Measurements from ENCODE around the gene MFN1.

Gene MFN1

DNA sequence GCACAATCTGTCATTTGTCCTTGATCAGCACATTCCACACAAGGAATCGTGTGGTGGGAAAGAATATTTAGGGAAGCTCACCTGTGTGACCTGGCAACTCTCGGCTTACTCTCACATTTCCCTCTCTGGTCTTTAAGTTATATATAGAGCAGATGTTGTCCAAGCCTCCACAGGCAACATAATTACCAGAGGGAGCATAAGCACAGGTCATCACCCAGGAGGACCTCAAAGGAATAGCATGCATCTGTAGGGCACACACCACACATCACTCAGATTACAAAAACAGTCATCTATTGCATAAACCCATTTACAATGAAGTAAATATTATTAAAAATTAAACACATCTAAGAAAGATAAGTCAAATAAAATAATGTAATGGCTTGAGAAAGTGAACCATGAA, 67.3 kb downstream of the MFN1 start:
- Histone ChIP-seq H3K36me3 (ENCODE audit: insufficient read depth, low read depth, low read length) (peaks cover 10% of the 10 kb centered on the region; the same call in 1 of the 2 replicates), H3K4me3 (ENCODE audit: low read length) (no peak overlapping the region), H3K27me3 (ENCODE audit: insufficient read depth, low read length) (no peaks in the 10 kb centered on the region)

DNA sequence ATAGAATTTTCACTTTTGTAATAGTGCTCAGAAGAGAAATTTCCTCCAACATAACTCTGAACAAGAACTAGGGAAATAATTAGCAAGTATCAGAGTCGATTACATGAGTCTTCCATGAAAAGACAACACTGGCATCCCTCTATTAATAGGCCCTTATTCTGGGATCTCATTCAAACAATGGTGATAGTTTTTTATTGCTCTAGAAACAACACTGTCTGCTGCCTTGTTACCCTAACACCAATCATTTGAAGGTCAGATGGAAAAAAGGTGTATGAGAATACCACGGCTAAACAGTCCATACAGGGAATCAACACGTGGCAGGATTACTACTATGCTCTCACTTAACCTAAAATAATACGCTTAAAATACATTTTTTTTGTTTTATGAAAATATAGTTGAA, 67.9 kb downstream of the MFN1 start:
- no peak overlapping the region for H3K4me3 ChIP-seq (ENCODE audit: low read length)
- no peak overlapping the region for H3K9ac ChIP-seq (ENCODE audit: low read depth, low read length)
- no peaks in the 10 kb centered on the region for H3K27me3 ChIP-seq (ENCODE audit: insufficient read depth, low read length)
- H3K9me3 ChIP-seq (ENCODE audit: insufficient read depth, low read depth, low read length) = no peaks in the 10 kb centered on the region
- H3K4me1 ChIP-seq (ENCODE audit: insufficient read depth, low read length) = no peaks in the 10 kb centered on the region
- H3K27ac ChIP-seq (ENCODE audit: low read length) = no peak overlapping the region
- H3K36me3 ChIP-seq (ENCODE audit: insufficient read depth, low read depth, low read length) = peaks cover 10% of the 10 kb centered on the region; the same call in 1 of the 2 replicates

More for the DNA sequence above, 67.3 kb downstream of the MFN1 start:
- Histone ChIP-seq H3K27ac (ENCODE audit: low read length) (no peak overlapping the region), H3K9me3 (ENCODE audit: insufficient read depth, low read depth, low read length) (no peaks in the 10 kb centered on the region), H3K9ac (ENCODE audit: low read depth, low read length) (no peak overlapping the region), H3K4me1 (ENCODE audit: insufficient read depth, low read length) (no peaks in the 10 kb centered on the region)

DNA sequence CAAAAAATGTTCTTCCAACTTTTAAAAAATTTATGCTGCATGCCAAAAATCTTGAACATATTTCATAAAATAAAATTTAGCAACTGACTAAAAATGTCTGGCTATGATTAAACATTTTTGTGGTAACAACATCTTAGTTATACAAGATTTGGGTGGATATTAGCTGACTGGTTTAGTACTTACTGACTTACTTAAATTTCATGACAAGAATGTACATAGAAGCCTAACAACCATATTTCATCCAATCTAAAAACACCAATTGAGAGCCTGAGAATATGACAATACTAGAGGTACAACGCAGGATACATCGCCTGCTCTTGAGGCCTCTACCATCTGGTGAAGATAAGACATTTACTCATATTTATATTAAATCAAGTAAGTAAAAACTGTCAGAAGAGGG, 69.2 kb downstream of the MFN1 start:
- no peaks in the 10 kb centered on the region for H3K9me3 ChIP-seq (ENCODE audit: insufficient read depth, low read depth, low read length)
- H3K36me3 ChIP-seq (ENCODE audit: insufficient read depth, low read depth, low read length) = peaks cover 10% of the 10 kb centered on the region; the same call in 1 of the 2 replicates
- no peak overlapping the region for H3K9ac ChIP-seq (ENCODE audit: low read depth, low read length)
- H3K4me3 ChIP-seq (ENCODE audit: low read length) = no peak overlapping the region
- no peaks in the 10 kb centered on the region for H3K4me1 ChIP-seq (ENCODE audit: insufficient read depth, low read length)
- H3K27me3 ChIP-seq (ENCODE audit: insufficient read depth, low read length) = no peaks in the 10 kb centered on the region
- no peak overlapping the region for H3K27ac ChIP-seq (ENCODE audit: low read length)

DNA sequence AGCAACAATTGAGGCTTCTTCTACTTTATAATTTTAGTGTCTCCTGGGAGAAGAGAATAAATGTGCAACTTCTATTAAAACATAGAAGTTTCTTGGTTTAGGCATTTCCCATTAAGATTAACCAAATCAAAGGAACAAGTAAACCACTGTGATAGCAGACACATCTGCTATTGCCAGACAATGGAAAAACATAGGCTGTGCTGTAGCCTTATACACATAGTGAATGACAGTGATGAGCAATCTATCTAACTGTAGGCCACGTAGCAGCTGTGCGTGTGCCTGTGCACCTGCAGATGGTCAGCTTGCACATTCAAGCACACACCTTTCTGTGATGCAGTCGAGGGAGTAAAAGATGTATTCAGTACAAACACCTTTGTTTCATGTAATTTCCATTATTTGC, 71.1 kb downstream of the MFN1 start:
- H3K27ac ChIP-seq (ENCODE audit: low read length) = no peak overlapping the region
- H3K4me1 ChIP-seq (ENCODE audit: insufficient read depth, low read length) = no peaks in the 10 kb centered on the region
- no peaks in the 10 kb centered on the region for H3K27me3 ChIP-seq (ENCODE audit: insufficient read depth, low read length)
- no peak overlapping the region for H3K4me3 ChIP-seq (ENCODE audit: low read length)
- no peak overlapping the region for H3K9ac ChIP-seq (ENCODE audit: low read depth, low read length)
- H3K9me3 ChIP-seq (ENCODE audit: insufficient read depth, low read depth, low read length) = no peaks in the 10 kb centered on the region
- peaks cover 10% of the 10 kb centered on the region; the same call in 1 of the 2 replicates for H3K36me3 ChIP-seq (ENCODE audit: insufficient read depth, low read depth, low read length)

GRCh38 chr3:179421500-179421899, 74.0 kb downstream of the MFN1 start:
- Histone ChIP-seq H3K9ac (ENCODE audit: low read depth, low read length) (no peak overlapping the region), H3K27me3 (ENCODE audit: insufficient read depth, low read length) (no peaks in the 10 kb centered on the region), H3K9me3 (ENCODE audit: insufficient read depth, low read depth, low read length) (no peaks in the 10 kb centered on the region), H3K36me3 (ENCODE audit: insufficient read depth, low read depth, low read length) (peaks cover 10% of the 10 kb centered on the region; the same call in 1 of the 2 replicates), H3K27ac (ENCODE audit: low read length) (no peak overlapping the region), H3K4me1 (ENCODE audit: insufficient read depth, low read length) (no peaks in the 10 kb centered on the region), H3K4me3 (ENCODE audit: low read length) (no peak overlapping the region)

DNA sequence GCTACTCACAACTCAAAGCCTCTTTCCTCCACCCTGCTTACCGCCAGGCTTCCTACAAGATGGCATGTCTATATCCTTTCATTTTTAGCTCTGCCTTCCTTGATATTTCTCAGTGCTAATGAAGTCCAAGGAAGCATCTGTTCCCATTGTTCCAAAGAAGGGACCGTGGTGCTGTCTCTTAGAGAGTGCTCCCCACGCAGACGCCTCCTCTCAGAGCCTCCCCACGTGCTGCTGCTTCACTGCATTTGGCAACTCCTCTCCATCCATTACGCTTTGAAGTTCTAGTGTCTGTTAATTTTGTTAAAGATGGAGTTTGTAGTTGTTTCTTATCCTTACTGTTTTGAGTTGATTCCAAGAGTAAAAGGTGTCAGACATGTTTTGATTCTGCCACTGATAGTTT, 77.6 kb downstream of the MFN1 start:
- H3K9me3 ChIP-seq (ENCODE audit: insufficient read depth, low read depth, low read length) = no peaks in the 10 kb centered on the region
- no peaks in the 10 kb centered on the region for H3K27me3 ChIP-seq (ENCODE audit: insufficient read depth, low read length)
- no peak overlapping the region for H3K9ac ChIP-seq (ENCODE audit: low read depth, low read length)
- H3K4me1 ChIP-seq (ENCODE audit: insufficient read depth, low read length) = no peaks in the 10 kb centered on the region
- no peaks in the 10 kb centered on the region for H3K36me3 ChIP-seq (ENCODE audit: insufficient read depth, low read depth, low read length)
- no peak overlapping the region for H3K4me3 ChIP-seq (ENCODE audit: low read length)
- no peak overlapping the region for H3K27ac ChIP-seq (ENCODE audit: low read length)

- no peaks in the 10 kb centered on the region for H3K9me3 ChIP-seq (ENCODE audit: insufficient read depth, low read depth, low read length)
These were observed 81.5 kb downstream of the MFN1 start for GRCh38 chr3:179428876-179429548.

DNA sequence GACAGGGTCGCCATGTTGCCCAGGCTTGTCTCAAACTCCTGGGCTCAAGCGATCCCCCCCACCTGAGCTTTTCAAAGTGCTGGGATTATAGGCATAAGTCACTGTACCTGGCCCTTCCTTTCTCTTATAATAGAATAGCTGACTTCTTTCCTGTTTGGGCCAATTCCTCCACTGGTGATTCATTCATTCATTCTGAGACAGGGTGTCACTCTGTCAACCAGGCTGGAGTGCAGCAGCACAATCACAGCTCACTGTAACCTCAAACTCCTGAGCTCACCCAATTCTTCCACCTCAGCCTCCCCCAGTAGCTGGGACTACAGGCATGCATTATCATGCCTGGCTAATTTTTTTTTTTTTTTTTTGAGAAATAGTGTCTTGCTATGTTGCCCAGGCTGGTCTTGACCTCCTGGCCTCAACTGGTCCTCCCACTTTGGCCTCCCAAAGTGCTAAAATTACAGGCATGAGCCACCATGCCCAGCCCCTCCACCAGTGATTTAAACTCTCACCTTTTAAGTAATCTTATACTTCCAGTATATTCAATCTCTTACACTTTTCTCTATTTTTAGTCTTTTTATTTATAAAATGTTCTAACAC, 82.9 kb downstream of the MFN1 start:
- no peak overlapping the region for H3K9ac ChIP-seq (ENCODE audit: low read depth, low read length)
- no peak overlapping the region for H3K4me3 ChIP-seq (ENCODE audit: low read length)
- no peaks in the 10 kb centered on the region for H3K27me3 ChIP-seq (ENCODE audit: insufficient read depth, low read length)
- no peaks in the 10 kb centered on the region for H3K4me1 ChIP-seq (ENCODE audit: insufficient read depth, low read length)
- H3K9me3 ChIP-seq (ENCODE audit: insufficient read depth, low read depth, low read length) = no peaks in the 10 kb centered on the region
- H3K36me3 ChIP-seq (ENCODE audit: insufficient read depth, low read depth, low read length) = no peaks in the 10 kb centered on the region
- H3K27ac ChIP-seq (ENCODE audit: low read length) = no peak overlapping the region

More at GRCh38 chr3:179428876-179429548, 81.5 kb downstream of the MFN1 start:
- no peak overlapping the region for H3K9ac ChIP-seq (ENCODE audit: low read depth, low read length)
- no peaks in the 10 kb centered on the region for H3K36me3 ChIP-seq (ENCODE audit: insufficient read depth, low read depth, low read length)
- no peak overlapping the region for H3K27ac ChIP-seq (ENCODE audit: low read length)
- no peaks in the 10 kb centered on the region for H3K4me1 ChIP-seq (ENCODE audit: insufficient read depth, low read length)
- H3K27me3 ChIP-seq (ENCODE audit: insufficient read depth, low read length) = no peaks in the 10 kb centered on the region
- no peak overlapping the region for H3K4me3 ChIP-seq (ENCODE audit: low read length)

DNA sequence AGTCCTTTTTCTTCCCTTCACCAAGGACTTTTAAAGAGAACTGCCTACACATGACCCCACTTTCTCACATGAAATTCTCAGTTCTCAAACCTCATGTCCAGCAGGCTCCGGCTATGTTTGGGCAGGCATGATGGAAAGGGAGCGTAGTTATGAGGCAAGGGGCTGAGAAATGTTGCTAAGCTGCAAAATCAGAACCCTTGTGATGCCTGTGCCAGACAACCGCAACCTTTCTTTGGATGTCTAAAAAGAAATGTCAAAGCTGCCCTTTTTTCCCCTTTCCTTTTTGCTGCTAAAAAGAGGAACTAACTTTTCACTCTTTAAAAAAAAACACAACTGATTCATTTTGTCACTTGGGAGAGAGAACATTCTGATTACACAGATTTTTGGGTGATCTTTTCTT, 84.5 kb downstream of the MFN1 start:
- Histone ChIP-seq H3K4me3 (ENCODE audit: low read length) (no peak overlapping the region), H3K27me3 (ENCODE audit: insufficient read depth, low read length) (no peaks in the 10 kb centered on the region), H3K9ac (ENCODE audit: low read depth, low read length) (no peak overlapping the region), H3K9me3 (ENCODE audit: insufficient read depth, low read depth, low read length) (no peaks in the 10 kb centered on the region), H3K4me1 (ENCODE audit: insufficient read depth, low read length) (no peaks in the 10 kb centered on the region), H3K27ac (ENCODE audit: low read length) (no peak overlapping the region), H3K36me3 (ENCODE audit: insufficient read depth, low read depth, low read length) (no peaks in the 10 kb centered on the region)

DNA sequence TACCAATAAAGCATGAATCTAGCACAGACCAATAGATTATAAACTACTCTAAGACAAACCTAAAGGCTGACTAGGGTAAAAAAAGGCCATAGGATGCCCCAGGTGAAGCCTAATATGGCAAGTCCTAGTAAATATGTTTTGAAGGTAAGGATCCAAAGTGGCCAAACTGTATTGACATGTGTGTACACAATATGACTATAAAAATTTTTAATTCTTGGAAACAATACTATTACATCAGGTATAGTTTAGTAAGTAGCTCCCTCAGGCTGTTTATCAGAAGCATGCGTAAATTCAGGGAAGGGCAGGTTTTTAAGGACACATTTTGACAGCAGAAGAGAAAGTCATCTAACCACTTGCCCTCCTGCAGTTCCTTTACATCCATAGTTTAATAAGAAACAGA, 84.9 kb downstream of the MFN1 start:
- H3K4me3 ChIP-seq (ENCODE audit: low read length) = no peak overlapping the region
- no peaks in the 10 kb centered on the region for H3K4me1 ChIP-seq (ENCODE audit: insufficient read depth, low read length)
- H3K36me3 ChIP-seq (ENCODE audit: insufficient read depth, low read depth, low read length) = no peaks in the 10 kb centered on the region
- no peak overlapping the region for H3K27ac ChIP-seq (ENCODE audit: low read length)
- no peaks in the 10 kb centered on the region for H3K27me3 ChIP-seq (ENCODE audit: insufficient read depth, low read length)
- H3K9ac ChIP-seq (ENCODE audit: low read depth, low read length) = no peak overlapping the region
- no peaks in the 10 kb centered on the region for H3K9me3 ChIP-seq (ENCODE audit: insufficient read depth, low read depth, low read length)

- peaks cover 12% of the 10 kb centered on the region for H3K4me1 ChIP-seq (ENCODE audit: insufficient read depth, low read length)
- no peaks in the 10 kb centered on the region for H3K9me3 ChIP-seq (ENCODE audit: insufficient read depth, low read depth, low read length)
- no peak overlapping the region for H3K9ac ChIP-seq (ENCODE audit: low read depth, low read length)
- H3K36me3 ChIP-seq (ENCODE audit: insufficient read depth, low read depth, low read length) = no peaks in the 10 kb centered on the region
- no peak overlapping the region for H3K27ac ChIP-seq (ENCODE audit: low read length)
- H3K27me3 ChIP-seq (ENCODE audit: insufficient read depth, low read length) = no peaks in the 10 kb centered on the region
- no peak overlapping the region for H3K4me3 ChIP-seq (ENCODE audit: low read length)
These were observed 89.0 kb downstream of the MFN1 start for GRCh38 chr3:179436517-179436916.

GRCh38 chr3:179438841-179439240, 91.3 kb downstream of the MFN1 start:
- 0 out of 2 replicates have a peak overlapping the region, but pooled peaks have one; percentile 6 for H3K4me3 ChIP-seq (ENCODE audit: low read length)
- peak overlapping the region; percentile 41; the same call in 1 of the 2 replicates for H3K9ac ChIP-seq (ENCODE audit: low read depth, low read length)
- no peaks in the 10 kb centered on the region for H3K36me3 ChIP-seq (ENCODE audit: insufficient read depth, low read depth, low read length)

More at GRCh38 chr3:179438841-179439240, 91.3 kb downstream of the MFN1 start:
- Histone ChIP-seq H3K27me3 (ENCODE audit: insufficient read depth, low read length) (no peaks in the 10 kb centered on the region), H3K4me1 (ENCODE audit: insufficient read depth, low read length) (peaks cover 12% of the 10 kb centered on the region), H3K27ac (ENCODE audit: low read length) (no peak overlapping the region), H3K9me3 (ENCODE audit: insufficient read depth, low read depth, low read length) (no peaks in the 10 kb centered on the region)

All from iPS-20b (cell line).